ENCODE results near the gene ARHGAP10.

ARHGAP10 gene

DNA sequence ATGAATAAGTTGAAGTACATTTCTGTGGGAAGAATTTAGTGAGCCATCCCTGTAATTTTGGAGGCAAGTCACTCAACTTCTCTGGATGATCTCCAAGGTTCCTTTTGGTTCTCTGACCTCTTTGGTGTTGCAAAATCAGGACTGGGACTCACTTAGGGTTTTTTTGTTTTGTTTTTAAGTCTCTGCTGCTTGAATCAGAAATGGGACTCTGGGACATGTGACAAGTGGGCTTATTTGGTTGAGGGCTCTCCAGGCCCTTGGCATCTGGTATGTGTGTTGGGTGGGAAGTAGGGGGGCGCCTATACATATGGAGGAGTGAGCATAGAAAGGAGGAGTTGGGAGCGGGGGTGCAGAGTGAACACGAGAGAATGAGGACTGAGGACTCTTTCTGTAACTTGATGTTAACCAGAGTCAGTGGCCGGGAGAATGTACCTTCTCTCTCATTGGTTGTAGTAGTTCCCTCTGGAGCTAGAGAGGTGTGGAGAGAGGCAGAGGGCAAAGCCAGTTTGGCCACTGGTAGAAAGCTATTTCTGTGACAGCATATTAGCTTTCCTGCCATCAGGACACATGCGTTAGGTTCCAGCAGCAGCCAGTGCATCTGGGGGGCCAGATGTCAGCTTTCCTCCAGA is 1.9 kb downstream of the ARHGAP10 start:
- DNase-seq: no peak

DNA sequence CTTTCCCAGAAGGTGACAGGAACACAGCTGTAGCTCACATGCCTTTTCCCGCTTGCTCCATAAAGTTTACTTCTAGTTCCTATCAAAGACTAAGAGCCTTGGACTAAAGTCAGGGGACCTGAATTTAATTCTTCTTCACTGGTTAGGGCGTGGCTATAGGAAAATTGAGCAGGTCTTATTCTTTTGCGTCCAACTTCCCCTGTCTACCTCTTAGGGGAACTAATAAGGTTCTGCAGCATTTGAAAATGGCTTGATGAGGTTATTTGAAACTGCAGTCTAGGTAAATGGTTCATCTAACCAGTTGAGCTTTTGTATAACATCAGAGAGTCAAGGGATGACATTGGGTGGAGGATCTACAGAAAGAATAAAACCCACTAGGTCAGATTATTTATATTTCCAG is 2.6 kb downstream of the ARHGAP10 start:
- no peak for DNase-seq

GRCh38 chr4:147735413-147736301 is 3.8 kb downstream of the ARHGAP10 start:
- DNase-seq: no peak

DNA sequence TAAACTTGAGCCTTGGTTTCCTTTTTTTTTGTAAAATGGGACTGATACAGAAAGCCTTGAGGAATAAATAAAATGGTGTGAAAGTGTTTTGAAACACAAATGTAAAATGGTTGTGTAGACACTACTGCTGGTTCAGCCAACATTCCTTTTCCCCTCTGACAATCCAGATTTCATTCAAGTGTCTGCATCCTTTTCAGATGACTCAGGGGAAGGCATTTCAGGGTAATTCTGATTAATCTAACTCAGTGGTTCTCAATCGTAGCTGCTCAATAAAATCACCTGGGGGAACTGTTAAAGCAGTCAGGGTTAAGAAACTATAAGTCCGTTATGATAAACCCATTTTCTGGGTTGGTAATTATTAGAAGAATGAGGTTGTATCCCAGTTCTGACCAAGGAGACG is 4.6 kb downstream of the ARHGAP10 start:
- no peak for DNase-seq

- no peak for DNase-seq
These were observed 5.7 kb downstream of the ARHGAP10 start for GRCh38 chr4:147737623-147738022.

DNA sequence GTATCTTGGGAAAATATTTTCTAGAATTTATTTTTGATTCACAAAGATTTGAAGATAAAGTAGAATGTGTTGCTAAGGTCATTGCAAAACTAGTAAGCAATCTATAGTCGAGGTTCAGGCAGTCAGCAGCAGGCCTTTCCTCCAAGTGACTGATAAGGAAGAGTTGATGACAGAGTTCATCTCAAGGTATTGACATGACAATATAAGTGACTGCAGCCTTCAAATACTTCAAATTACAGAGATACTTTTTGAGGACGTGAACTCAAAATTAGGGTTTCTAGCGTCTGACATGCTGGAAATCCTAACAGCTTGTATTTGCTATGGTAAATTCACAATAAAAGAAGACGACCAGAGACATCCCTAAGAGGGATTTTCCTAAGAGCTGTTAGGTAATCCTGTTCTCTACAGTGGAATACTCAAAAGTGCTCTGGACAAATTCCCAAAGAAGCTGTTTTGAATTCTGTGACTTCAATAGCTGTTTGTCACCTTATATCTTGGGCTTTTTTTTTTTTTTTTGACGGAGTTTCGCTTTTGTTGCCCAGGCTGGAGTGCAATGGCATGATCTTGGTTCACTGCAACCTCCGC is 7.4 kb downstream of the ARHGAP10 start:
- DNase-seq: no peak

GRCh38 chr4:147740176-147740575 is 8.3 kb downstream of the ARHGAP10 start:
- no peak for DNase-seq

- no peak for DNase-seq
These were observed 9.4 kb downstream of the ARHGAP10 start for GRCh38 chr4:147741190-147741788.

GRCh38 chr4:147747787-147748454 is 16.0 kb downstream of the ARHGAP10 start:
- DNase-seq: no peak

- no peak for DNase-seq
These were observed 18.0 kb downstream of the ARHGAP10 start for GRCh38 chr4:147749811-147750321.

GRCh38 chr4:147753047-147753446 is 21.2 kb downstream of the ARHGAP10 start:
- DNase-seq: no peak

- no peak for DNase-seq
These were observed 22.2 kb downstream of the ARHGAP10 start for GRCh38 chr4:147754037-147754445.

GRCh38 chr4:147755561-147756295 is 23.8 kb downstream of the ARHGAP10 start:
- DNase-seq: no peak

DNA sequence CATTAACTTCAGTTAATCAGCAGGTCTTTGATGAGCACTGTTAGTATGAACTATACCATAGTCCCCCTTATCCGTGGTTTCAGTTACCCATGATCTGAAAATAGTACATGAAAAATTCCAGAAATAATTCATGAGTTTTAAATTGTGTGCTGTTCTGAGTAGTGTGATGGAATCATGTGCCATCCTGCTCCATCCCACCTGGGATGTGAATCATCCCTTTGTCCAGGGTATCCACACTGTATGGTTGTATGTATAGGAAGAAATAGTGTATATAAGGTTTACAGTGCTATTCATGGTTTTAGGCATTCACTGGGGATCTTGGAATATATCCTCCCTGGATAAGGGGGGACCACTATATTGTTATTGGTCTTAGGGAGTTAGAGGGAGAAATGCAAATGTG is 24.5 kb downstream of the ARHGAP10 start:
- DNase-seq: no peak

DNA sequence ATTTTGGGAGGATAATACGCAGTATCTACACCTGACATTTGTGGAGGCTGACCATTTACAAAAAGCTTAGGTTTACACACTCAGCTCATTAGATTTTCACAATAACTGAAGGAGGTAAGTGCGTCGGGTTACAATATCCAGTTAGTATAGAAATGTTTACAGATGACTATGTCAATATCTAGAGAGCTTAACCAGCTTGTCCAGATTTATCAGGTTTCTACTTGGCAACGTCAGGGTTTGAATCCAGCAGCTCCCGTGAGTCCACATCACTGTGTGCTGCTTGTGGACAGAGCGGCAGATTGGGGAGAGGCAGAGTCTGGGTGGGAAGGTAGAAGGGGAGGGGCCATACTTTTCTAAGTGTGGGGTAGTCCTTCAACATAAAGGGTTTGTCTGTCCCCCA is 28.3 kb downstream of the ARHGAP10 start:
- no peak for DNase-seq

GRCh38 chr4:147760695-147761094 is 28.8 kb downstream of the ARHGAP10 start:
- no peak for DNase-seq

- DNase-seq: no peak
These were observed 29.5 kb downstream of the ARHGAP10 start for GRCh38 chr4:147761218-147761883.

GRCh38 chr4:147764337-147764736 is 32.4 kb downstream of the ARHGAP10 start:
- DNase-seq: no peak

GRCh38 chr4:147765121-147765529 is 33.2 kb downstream of the ARHGAP10 start:
- no peak for DNase-seq

DNA sequence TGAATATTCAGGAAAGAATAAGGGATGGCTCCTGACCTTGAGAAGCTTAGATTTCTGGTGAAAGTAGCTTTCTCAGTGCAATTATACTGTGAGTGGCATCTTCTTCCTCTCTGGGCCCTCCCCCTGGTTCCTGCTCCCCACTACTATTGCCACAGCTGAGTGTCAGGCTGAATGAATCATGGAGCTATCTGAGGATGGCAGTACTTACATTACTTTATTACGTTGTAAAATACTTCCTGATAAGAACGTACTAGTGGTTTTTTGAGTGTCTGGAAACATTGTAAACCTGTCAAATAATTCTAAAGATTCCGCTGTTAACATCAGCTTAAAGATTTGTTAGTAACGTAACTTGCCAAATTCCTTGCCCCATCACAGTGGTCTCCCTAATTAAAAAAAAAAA is 36.2 kb downstream of the ARHGAP10 start:
- no peak for DNase-seq

DNA sequence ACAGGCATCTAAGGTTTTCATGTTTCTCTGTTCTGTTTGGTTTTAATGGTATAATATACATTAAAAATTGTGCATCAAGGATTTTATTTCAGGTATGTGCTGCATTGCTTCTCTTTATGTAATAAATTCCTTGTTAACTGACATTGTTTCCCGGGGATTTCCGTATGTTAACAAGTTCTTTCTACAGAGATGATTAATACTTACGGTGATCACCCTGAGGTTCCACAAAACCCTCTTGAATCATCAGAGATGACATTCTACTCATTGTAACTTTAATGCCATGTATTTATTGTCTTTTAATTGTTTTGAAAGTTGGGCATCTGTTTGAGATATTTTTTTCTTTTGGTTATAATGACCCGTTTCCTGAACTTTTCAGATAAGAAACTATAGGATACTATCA is 37.5 kb downstream of the ARHGAP10 start:
- no peak for DNase-seq

DNA sequence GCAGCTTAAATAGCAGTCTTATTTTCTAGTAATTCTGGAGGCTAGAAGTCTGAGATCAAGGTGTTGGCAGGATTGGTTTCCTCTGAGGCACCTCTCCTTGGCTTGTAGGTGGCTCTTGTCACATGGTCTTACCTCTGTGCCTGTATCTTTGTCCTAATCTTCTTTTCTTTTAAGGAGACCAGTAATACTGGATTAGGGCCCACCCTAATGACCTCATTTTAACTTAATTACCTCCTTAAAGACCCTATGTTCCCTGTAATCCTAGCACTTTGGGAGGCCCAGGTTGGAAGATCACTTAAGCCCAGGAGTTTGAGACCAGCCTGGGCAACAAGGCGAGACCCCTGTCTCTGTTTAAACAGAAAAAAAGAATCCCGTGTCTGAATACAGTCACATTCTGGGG is 38.9 kb downstream of the ARHGAP10 start:
- no peak for DNase-seq

All from activated CD4-positive, CD25-positive, alpha-beta regulatory T cell treated with anti-CD3 and anti-CD28 coated beads, Interleukin-2, amount 50 U/mL, for 72 hours (primary cell).